Inflammatory macrophage treated with lipopolysaccharide for 4 hours (primary cell): Measurements from ENCODE around the gene PRMT6.
"Not testable (repeated sequence)": the region's sequence is repeated elsewhere in the genome, so short reads cannot be mapped to it uniquely, and the experiment has no call there.

Source experiments
- DNase-seq: peaks from one replicate; pipeline ENCODE4 v3.0.0-alpha.2; 2020

Gene PRMT6

GRCh38 chr1:107056426-107057196 lies at the start of gene PRMT6:
TSS of gene PRMT6 (plus strand) at chr1:107056674. CDS start at chr1:107056716, 42 bp downstream.
- peak; percentile 60 for DNase-seq

- DNase-seq = no peak
These were observed 47.2 kb upstream of the PRMT6 start for GRCh38 chr1:107009281-107009680.

- DNase-seq = no peak
These were observed 45.9 kb upstream of the PRMT6 start for GRCh38 chr1:107010582-107010981.

- DNase-seq = no peak
These were observed 40.0 kb upstream of the PRMT6 start for GRCh38 chr1:107016376-107016978.

GRCh38 chr1:107018445-107018844 lies 38.0 kb upstream of the PRMT6 start:
- no peak for DNase-seq

- DNase-seq = no peak
These were observed 37.3 kb upstream of the PRMT6 start for GRCh38 chr1:107019166-107019565.

- not testable (repeated sequence) for DNase-seq
These were observed 17.6 kb upstream of the PRMT6 start for GRCh38 chr1:107038874-107039273.

GRCh38 chr1:107044310-107045220 lies 11.9 kb upstream of the PRMT6 start:
- not testable (repeated sequence) for DNase-seq

- DNase-seq = no peak
These were observed 8.9 kb upstream of the PRMT6 start for GRCh38 chr1:107047602-107048001.

- DNase-seq = peak; percentile 8
These were observed 8.2 kb upstream of the PRMT6 start for GRCh38 chr1:107048241-107048640.

GRCh38 chr1:107051266-107051665 lies 5.2 kb upstream of the PRMT6 start:
- no peak for DNase-seq

GRCh38 chr1:107055919-107056425 lies 502 bp upstream of the PRMT6 start:
- not testable (repeated sequence) for DNase-seq

GRCh38 chr1:107057197-107058133 lies 991 bp downstream of the PRMT6 start:
- peak; percentile 32 for DNase-seq

- peak; percentile 56 for DNase-seq
These were observed 2.0 kb downstream of the PRMT6 start for GRCh38 chr1:107058245-107059032.

- no peak for DNase-seq
These were observed 5.4 kb downstream of the PRMT6 start for GRCh38 chr1:107061886-107062285.

GRCh38 chr1:107073493-107073892 lies 17.0 kb downstream of the PRMT6 start:
- no peak for DNase-seq

GRCh38 chr1:107076841-107077240 lies 20.4 kb downstream of the PRMT6 start:
- no peak for DNase-seq

GRCh38 chr1:107079249-107079648 lies 22.8 kb downstream of the PRMT6 start:
- no peak for DNase-seq

- DNase-seq = no peak
These were observed 24.6 kb downstream of the PRMT6 start for GRCh38 chr1:107081102-107081501.

- no peak for DNase-seq
These were observed 34.9 kb downstream of the PRMT6 start for GRCh38 chr1:107091418-107091817.

GRCh38 chr1:107093395-107093794 lies 36.9 kb downstream of the PRMT6 start:
- DNase-seq = not testable (repeated sequence)
